CD4-positive, alpha-beta T cell (primary cell): Measurements from ENCODE around the gene GRB2. TPM values are rescaled to one million over a fixed set of nuclear protein-coding genes. Genes with fewer than 3 reads are reported as not detected.

ENCODE experiments used
- ATAC-seq: fragments of 200-7000 bp; cut with Tn5 transposase; one replicate; pipeline ENCODE4 v1.10.0; 2022; ENCODE audit warnings: mild to moderate bottlenecking; ENCODE audit not compliant: poor library complexity
- CTCF ChIA-PET: fragments of 350-600 bp; sonication (Branson Sonifier 250); formaldehyde crosslinking; loops from one replicate; lab custom pipeline; 2021; ENCODE audit warnings: antibody characterized with exemption, inconsistent platforms; lab: Charles Lee
- POLR2A ChIA-PET: fragments of 350-600 bp; sonication (Branson Sonifier 250); formaldehyde crosslinking; loops from one replicate; lab custom pipeline; 2021; ENCODE audit warnings: antibody characterized with exemption, inconsistent platforms; lab: Charles Lee
- DNase-seq, 14 experiments: peaks; one replicate each; pipeline ENCODE4 v3.0.0-alpha.2; 2013 to 2020; ENCODE audit warnings: mixed read lengths in 2 of 14
- H3K27ac ChIP-seq, 2 donors: one replicate each; pipeline versions ENCODE4 v1.5.1 to v1.7.0; 2013; ENCODE audit warnings: low read length in 2 of 2, low read depth in 1 of 2, mild to moderate bottlenecking in 1 of 2
- H3K27me3 ChIP-seq, 2 experiments: 1 replicate in 1 of 2; 2 replicates in 1 of 2; pipeline versions ENCODE4 v1.6.1 to v1.7.0; 2013; ENCODE audit warnings: low read length in 2 of 2, control low read depth in 1 of 2, mild to moderate bottlenecking in 1 of 2, moderate library complexity in 1 of 2; ENCODE audit not compliant: insufficient read depth in 2 of 2, control insufficient read depth in 1 of 2
- H3K36me3 ChIP-seq: one replicate; pipeline ENCODE4 v1.6.1; 2013; ENCODE audit warnings: low read length, control low read depth; ENCODE audit not compliant: insufficient read depth
- H3K4me1 ChIP-seq: one replicate; pipeline ENCODE4 v1.6.1; 2013; ENCODE audit warnings: low read length, control low read depth; ENCODE audit not compliant: insufficient read depth
- H3K4me3 ChIP-seq: one replicate; pipeline ENCODE4 v1.5.1; 2013; ENCODE audit warnings: mild to moderate bottlenecking, low read length, moderate library complexity
- H3K9me3 ChIP-seq, 2 experiments: 1 replicate in 1 of 2; 2 replicates in 1 of 2; pipeline versions ENCODE4 v1.6.1 to v1.7.0; 2013; ENCODE audit warnings: low read length in 2 of 2, mild to moderate bottlenecking in 2 of 2, control low read depth in 1 of 2, moderate library complexity in 1 of 2; ENCODE audit not compliant: control insufficient read depth in 1 of 2, insufficient read depth in 1 of 2
- H3K27ac Mint-ChIP-seq: one replicate; pipeline ENCODE4 v1.8.0; 2020; ENCODE audit warnings: mixed read lengths
- H3K27me3 Mint-ChIP-seq: one replicate; pipeline ENCODE4 v1.8.0; 2021; ENCODE audit warnings: mixed read lengths
- H3K36me3 Mint-ChIP-seq: one replicate; pipeline ENCODE4 v1.8.0; 2021; ENCODE audit warnings: low read depth, mixed read lengths
- H3K4me1 Mint-ChIP-seq: one replicate; pipeline ENCODE4 v1.8.0; 2021; ENCODE audit warnings: low read depth, mixed read lengths
- H3K4me3 Mint-ChIP-seq: one replicate; pipeline ENCODE4 v1.8.0; 2020; ENCODE audit warnings: mild to moderate bottlenecking, mixed read lengths
- H3K9me3 Mint-ChIP-seq: one replicate; pipeline ENCODE4 v1.8.0; 2020; ENCODE audit warnings: mixed read lengths
- intact Hi-C, 2 experiments: fragments of 100-400 bp; cut with DNase I in 1 of 2; cut with micrococcal nuclease in 1 of 2; formaldehyde crosslinking; loops; one replicate each; pipeline versions ENCODE4 v1.15.1 to v1.9.0; 2023 to 2025; cut with DNase I, micrococcal nuclease
- total RNA-seq, 174 experiments: library from RNA in 2 of 174; stranded (reverse) in 2 of 174; gene quantifications; one replicate each; pipeline ENCODE4 v1.2.3 and lab custom pipeline; 2021 to 2026
- TF ChIP-seq, protein P1 (sequence below): fragments of 200-600 bp; IDR thresholded peaks from one replicate; pipeline ENCODE4 v1.8.0; 2022; ENCODE audit warnings: antibody characterized with exemption, mild to moderate bottlenecking

The GRB2 gene
- total RNA-seq, 2 experiments from 2014 or later: 88.8 to 92.6 TPM

DNA sequence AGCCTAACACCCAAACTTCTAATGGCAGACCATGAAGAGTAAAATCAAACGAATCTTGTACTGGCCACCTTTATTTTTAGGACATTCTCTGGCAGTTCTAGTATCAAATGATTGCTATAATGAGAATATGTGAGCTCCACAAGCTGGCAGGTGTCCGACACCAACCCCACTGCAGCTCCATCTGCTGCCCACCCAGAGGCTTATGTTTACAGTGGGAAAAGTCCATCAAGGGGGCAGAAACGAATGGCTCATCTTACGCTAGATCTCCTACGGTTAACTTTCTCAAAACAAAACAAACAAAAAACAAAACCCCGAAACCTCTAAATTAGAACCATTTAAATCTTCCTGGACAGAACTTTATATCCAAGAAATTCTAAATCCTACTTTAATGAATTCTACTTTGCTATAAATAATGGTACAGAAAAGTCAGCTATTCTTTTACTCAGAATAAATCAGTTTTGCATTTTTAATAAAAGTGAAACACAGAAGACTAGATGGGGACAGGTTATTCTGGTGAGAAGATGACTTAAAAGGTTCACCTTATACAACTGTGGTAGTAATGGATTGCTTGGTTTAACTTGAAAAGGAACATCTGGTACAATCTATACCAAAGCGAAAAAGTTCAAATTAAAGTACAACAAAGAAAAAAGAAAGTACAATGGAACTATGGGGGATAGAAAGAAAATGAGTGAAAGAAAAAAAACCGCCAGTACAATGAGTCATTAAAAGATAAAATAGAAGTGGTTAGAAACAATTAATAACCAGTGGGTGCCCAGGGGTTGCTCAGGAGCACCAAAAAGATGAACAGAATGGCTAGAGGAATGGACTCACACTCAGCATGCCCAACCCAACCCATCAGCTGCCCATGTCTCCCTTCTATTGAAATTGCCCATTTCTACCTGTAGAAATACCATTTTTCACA lies 40.2 kb downstream of the GRB2 start:
- no peak overlapping the region for H3K27ac ChIP-seq
- no peak for DNase-seq
- peaks cover 54% of the 10 kb centered on the region for H3K4me1 ChIP-seq
- ChIA-PET POLR2A (interaction anchor here (0.7 to 1.0 kb wide), 3 partner anchors 13 to 28 kb away, joined by 3 read pairs; no protein-coding TSS in a partner anchor), CTCF (interaction anchor here (0.6 kb wide), 1 partner anchor 10 kb away, joined by 3 read pairs; no protein-coding TSS in a partner anchor)
- intact Hi-C loops: loop anchor here (2.0 to 5.0 kb wide), 2 partner anchors 14 to 33 kb away; no protein-coding TSS in a partner anchor
- ATAC-seq: no peak
- H3K4me3 ChIP-seq: no peak overlapping the region
- TF ChIP-seq, protein P1, sequence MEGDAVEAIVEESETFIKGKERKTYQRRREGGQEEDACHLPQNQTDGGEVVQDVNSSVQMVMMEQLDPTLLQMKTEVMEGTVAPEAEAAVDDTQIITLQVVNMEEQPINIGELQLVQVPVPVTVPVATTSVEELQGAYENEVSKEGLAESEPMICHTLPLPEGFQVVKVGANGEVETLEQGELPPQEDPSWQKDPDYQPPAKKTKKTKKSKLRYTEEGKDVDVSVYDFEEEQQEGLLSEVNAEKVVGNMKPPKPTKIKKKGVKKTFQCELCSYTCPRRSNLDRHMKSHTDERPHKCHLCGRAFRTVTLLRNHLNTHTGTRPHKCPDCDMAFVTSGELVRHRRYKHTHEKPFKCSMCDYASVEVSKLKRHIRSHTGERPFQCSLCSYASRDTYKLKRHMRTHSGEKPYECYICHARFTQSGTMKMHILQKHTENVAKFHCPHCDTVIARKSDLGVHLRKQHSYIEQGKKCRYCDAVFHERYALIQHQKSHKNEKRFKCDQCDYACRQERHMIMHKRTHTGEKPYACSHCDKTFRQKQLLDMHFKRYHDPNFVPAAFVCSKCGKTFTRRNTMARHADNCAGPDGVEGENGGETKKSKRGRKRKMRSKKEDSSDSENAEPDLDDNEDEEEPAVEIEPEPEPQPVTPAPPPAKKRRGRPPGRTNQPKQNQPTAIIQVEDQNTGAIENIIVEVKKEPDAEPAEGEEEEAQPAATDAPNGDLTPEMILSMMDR: no peak
- Mint-ChIP-seq H3K4me3 (peak overlapping the region; percentile 5), H3K4me1 (peaks cover 92% of the 10 kb centered on the region), H3K27ac (peak overlapping the region; percentile 51), H3K9me3 (no peaks in the 10 kb centered on the region), H3K36me3 (peaks cover 14% of the 10 kb centered on the region), H3K27me3 (no peaks in the 10 kb centered on the region)
- H3K9me3 ChIP-seq: no peaks in the 10 kb centered on the region
- H3K36me3 ChIP-seq: no peaks in the 10 kb centered on the region
- H3K27me3 ChIP-seq: no peaks in the 10 kb centered on the region

DNA sequence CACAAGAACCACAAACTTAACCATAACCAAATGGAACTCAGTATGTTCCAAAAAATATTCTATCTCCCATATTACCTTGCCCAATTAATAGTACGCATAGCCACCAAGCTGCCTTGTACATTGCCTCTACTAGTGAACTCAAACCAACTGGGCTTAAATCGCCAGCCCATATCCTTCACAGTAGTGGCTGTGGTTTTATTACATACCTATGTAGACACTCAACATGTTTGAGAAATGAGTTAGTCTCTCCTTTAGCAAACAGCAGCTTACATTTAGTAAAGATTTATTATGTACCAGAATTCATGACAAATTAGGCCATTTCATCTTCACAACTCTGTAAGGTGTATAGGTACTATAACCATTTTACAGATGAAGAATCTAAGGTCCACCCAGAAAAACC lies 41.4 kb downstream of the GRB2 start:
- Mint-ChIP-seq H3K27me3 (no peaks in the 10 kb centered on the region), H3K27ac (peak overlapping the region; percentile 51), H3K4me3 (peak overlapping the region; percentile 4), H3K9me3 (no peaks in the 10 kb centered on the region), H3K4me1 (peaks cover 91% of the 10 kb centered on the region), H3K36me3 (peaks cover 8% of the 10 kb centered on the region)
- intact Hi-C loops: loop anchor here in 1 of 2 experiments (2.0 kb wide), 1 partner anchor 13 kb away; no protein-coding TSS in a partner anchor
- Histone ChIP-seq H3K36me3 (no peaks in the 10 kb centered on the region), H3K27ac (no peak overlapping the region), H3K9me3 (no peaks in the 10 kb centered on the region), H3K4me3 (no peak overlapping the region), H3K27me3 (no peaks in the 10 kb centered on the region), H3K4me1 (peaks cover 50% of the 10 kb centered on the region)
- POLR2A ChIA-PET: no interaction called here
- CTCF ChIA-PET: no interaction called here
- ATAC-seq (no peak), DNase-seq (no peak)
- TF ChIP-seq, protein P1: no peak

DNA sequence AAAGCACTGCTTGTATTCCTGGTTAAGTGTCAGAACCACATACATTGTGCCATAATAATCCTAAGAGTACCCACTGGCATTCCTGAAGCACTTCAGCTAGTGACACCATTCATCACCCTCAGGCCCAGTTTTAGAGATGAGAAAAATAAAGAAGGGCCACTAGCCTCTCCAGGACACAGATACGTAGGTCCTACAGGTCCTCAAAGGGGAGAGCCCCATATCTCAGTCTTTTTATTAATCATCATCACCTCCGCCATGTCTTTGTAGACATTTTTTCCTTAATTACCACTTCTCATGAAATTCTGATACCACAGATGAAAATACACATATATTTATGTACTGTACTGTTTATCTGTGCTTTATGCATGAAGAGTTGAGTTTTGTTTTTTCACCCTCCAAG lies 43.5 kb downstream of the GRB2 start:
- ChIA-PET POLR2A (interaction anchor here (1.1 kb wide), 2 partner anchors 24 to 35 kb away, joined by 3 read pairs; no protein-coding TSS in a partner anchor), CTCF (interaction anchor here (1.0 kb wide), 2 partner anchors 11 to 39 kb away, joined by 3 read pairs; no protein-coding TSS in a partner anchor)
- Mint-ChIP-seq H3K4me3 (peak overlapping the region; percentile 1), H3K4me1 (peaks cover 91% of the 10 kb centered on the region), H3K36me3 (peaks cover 9% of the 10 kb centered on the region), H3K27me3 (no peaks in the 10 kb centered on the region), H3K27ac (peak overlapping the region; percentile 83), H3K9me3 (no peaks in the 10 kb centered on the region)
- intact Hi-C loops: no loop called here
- TF ChIP-seq, protein P1: no peak
- DNase-seq: no peak
- H3K9me3 ChIP-seq: no peaks in the 10 kb centered on the region
- no peak overlapping the region for H3K27ac ChIP-seq
- ATAC-seq: no peak
- H3K4me1 ChIP-seq: peaks cover 36% of the 10 kb centered on the region
- H3K4me3 ChIP-seq: no peak overlapping the region
- no peaks in the 10 kb centered on the region for H3K27me3 ChIP-seq
- no peaks in the 10 kb centered on the region for H3K36me3 ChIP-seq
